GM12875 (cell line): Measurements from ENCODE around the gene SAMD11.
A peak's percentile ranks its signal among the peaks of the same experiment; 100 is the strongest.
"Not testable (repeated sequence)": the region's sequence is repeated elsewhere in the genome, so short reads cannot be mapped to it uniquely, and the experiment has no call there.

Source experiments
- H3K4me3 ChIP-seq: one replicate; pipeline ENCODE4 v1.5.1; 2011; ENCODE audit warnings: low read depth, low read length, control low read depth
- TF ChIP-seq, protein P1 (sequence below): IDR thresholded peaks from 2 replicates; pipeline ENCODE4 v1.5.1; 2011; ENCODE audit warnings: low read depth, mild to moderate bottlenecking, control low read depth, inconsistent platforms, low read length, moderate library complexity, borderline replicate concordance; ENCODE audit not compliant: insufficient read depth

The SAMD11 gene

DNA sequence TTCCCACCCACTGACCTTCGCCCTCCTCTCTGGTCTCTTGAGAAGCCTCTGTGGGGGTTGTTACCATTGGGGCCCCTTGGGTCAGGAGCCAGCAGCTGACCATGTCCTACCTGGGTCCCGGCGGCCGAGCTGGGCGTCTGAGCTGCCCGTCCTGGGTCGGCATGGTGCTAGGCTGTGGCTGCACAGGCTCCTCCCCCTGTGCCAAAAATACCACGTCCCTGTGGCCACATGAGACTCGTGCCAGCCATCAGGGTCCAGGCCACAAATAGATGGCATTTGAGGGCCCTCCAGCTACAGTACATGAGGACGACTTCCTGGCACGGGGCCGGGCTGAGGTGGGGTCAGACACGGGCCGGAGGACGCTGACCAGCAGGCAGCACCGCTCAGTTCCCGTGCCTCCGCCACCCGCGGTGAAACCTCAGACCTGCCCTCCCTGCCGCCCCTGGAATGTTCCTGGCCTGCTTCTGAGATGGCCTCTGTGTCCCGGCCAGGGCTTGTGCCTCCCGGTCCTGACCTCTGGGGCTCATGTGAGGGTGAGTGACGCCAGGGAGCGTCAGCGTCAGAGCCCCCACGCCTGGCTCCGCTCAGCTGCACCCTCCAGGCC, 58.3 kb downstream of the SAMD11 start, which contains the start of gene PERM1:
Gene PERM1, minus strand, starts transcription at position 139 of the 604 bp plus-strand sequence. CDS start 1,064 bp downstream, outside the sequence.
- H3K4me3 ChIP-seq, result no peak within 1 kb of the TSS
- TF ChIP-seq, protein P1, sequence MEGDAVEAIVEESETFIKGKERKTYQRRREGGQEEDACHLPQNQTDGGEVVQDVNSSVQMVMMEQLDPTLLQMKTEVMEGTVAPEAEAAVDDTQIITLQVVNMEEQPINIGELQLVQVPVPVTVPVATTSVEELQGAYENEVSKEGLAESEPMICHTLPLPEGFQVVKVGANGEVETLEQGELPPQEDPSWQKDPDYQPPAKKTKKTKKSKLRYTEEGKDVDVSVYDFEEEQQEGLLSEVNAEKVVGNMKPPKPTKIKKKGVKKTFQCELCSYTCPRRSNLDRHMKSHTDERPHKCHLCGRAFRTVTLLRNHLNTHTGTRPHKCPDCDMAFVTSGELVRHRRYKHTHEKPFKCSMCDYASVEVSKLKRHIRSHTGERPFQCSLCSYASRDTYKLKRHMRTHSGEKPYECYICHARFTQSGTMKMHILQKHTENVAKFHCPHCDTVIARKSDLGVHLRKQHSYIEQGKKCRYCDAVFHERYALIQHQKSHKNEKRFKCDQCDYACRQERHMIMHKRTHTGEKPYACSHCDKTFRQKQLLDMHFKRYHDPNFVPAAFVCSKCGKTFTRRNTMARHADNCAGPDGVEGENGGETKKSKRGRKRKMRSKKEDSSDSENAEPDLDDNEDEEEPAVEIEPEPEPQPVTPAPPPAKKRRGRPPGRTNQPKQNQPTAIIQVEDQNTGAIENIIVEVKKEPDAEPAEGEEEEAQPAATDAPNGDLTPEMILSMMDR, result no peak

- TF ChIP-seq, protein P1, result no peak
- no peak overlapping the region for H3K4me3 ChIP-seq
Observed at GRCh38 chr1:982765-983436, 59.2 kb downstream of the SAMD11 start.

DNA sequence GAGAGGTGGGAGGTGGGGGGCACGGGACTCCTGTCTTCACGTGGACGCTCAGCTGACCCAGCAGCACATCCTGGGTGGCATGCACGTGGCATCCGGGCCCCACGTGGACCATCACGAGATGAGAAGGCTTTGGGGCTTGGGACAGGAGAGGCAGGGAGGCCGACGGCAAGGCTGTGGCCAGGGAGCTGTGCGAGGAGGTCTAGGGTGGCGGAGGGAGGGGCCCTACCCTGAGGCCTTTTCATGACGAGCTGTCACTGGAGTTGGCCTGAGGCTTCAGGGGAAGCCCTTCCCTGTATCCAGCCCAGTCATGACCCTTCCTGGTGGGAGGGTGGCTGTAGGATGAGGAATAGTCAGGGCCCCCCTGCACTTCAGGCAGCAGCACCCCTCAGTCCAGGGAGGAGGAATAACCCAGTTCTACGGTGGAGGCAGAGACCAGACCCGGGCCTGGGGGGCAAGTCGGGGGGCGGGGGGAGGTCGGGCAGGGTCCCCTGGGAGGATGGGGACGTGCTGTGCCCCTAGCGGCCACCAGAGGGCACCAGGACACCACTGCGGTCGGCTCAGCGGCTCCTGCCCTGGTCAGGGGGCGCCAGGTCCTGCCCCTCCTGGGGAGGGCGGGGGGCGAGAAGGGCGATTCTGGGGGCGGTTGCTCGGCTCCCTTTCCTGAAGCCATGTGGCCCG, 60.2 kb downstream of the SAMD11 start:
- H3K4me3 ChIP-seq, result no peak overlapping the region
- TF ChIP-seq, protein P1, result peak; percentile 93

GRCh38 chr1:984476-984814, 60.7 kb downstream of the SAMD11 start:
- H3K4me3 ChIP-seq, result no peak overlapping the region
- TF ChIP-seq, protein P1, result no peak

- H3K4me3 ChIP-seq, result no peak overlapping the region
- TF ChIP-seq, protein P1, result no peak
Observed at GRCh38 chr1:985126-985525, 61.4 kb downstream of the SAMD11 start.

DNA sequence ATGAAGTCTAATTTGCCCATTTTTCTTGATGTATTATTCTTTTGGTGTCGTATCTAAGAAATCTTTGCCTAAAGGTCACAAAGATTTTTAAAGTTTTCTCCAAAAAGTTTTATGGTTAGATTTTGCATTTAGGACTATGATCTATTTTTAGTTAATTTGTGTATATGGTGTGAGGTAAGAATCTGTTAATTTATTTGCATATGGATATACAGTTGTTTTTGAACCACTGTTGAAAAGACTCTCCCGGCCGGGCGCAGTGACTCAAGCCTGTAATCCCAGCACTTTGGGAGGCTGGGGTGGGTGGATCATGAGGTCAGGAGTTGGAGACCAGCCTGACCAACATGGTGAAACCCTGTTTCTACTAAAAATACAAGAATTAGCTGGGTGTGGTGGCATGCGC, 64.3 kb downstream of the SAMD11 start:
- not testable (repeated sequence) for H3K4me3 ChIP-seq

GRCh38 chr1:991275-991674, 67.6 kb downstream of the SAMD11 start:
- not testable (repeated sequence) for H3K4me3 ChIP-seq

GRCh38 chr1:991895-992294, 68.2 kb downstream of the SAMD11 start:
- TF ChIP-seq, protein P1, result no peak
- no peak overlapping the region for H3K4me3 ChIP-seq
